Adipocyte (in vitro differentiated cells): Measurements from ENCODE around the gene CD7.
"Not testable (repeated sequence)": the region's sequence is repeated elsewhere in the genome, so short reads cannot be mapped to it uniquely, and the experiment has no call there.

Experiments used
- DNase-seq: peaks from one replicate; pipeline ENCODE4 v3.0.0-alpha.2; 2015; ENCODE audit warnings: low read depth
- H3K27me3 ChIP-seq: replicated peaks from 2 replicates; pipeline ENCODE4 v1.7.0; 2013; ENCODE audit warnings: mild to moderate bottlenecking, low read length, moderate library complexity; ENCODE audit not compliant: control insufficient read depth, insufficient read depth
- H3K36me3 ChIP-seq: 2 replicates; pipeline ENCODE4 v1.7.0; 2013; ENCODE audit warnings: low read length, mild to moderate bottlenecking, moderate library complexity; ENCODE audit not compliant: control insufficient read depth, insufficient read depth, severe bottlenecking
- H3K4me1 ChIP-seq: 2 replicates; pipeline ENCODE4 v1.7.0; 2013; ENCODE audit warnings: mild to moderate bottlenecking, low read length, moderate library complexity; ENCODE audit not compliant: control insufficient read depth, insufficient read depth
- H3K4me3 ChIP-seq: 2 replicates; pipeline ENCODE4 v1.7.0; 2013; ENCODE audit warnings: mild to moderate bottlenecking, low read length, moderate library complexity
- H3K9ac ChIP-seq: 2 replicates; pipeline ENCODE4 v1.7.0; 2013; ENCODE audit warnings: mild to moderate bottlenecking, low read length, moderate library complexity
- H3K9me3 ChIP-seq: 2 replicates; pipeline ENCODE4 v1.7.0; 2013; ENCODE audit warnings: mild to moderate bottlenecking, low read length, moderate library complexity; ENCODE audit not compliant: control insufficient read depth

Gene CD7

GRCh38 chr17:82353484-82353883, 36.1 kb upstream of the CD7 start:
- H3K4me3 ChIP-seq, result no peak overlapping the region
- no peak for DNase-seq
- peaks cover 11% of the 10 kb centered on the region for H3K4me1 ChIP-seq
- no peaks in the 10 kb centered on the region for H3K36me3 ChIP-seq
- H3K9ac ChIP-seq, result no peak overlapping the region
- no peaks in the 10 kb centered on the region for H3K9me3 ChIP-seq
- H3K27me3 ChIP-seq, result peaks cover 29% of the 10 kb centered on the region

GRCh38 chr17:82351713-82352488, 34.5 kb upstream of the CD7 start:
- no peak overlapping the region for H3K4me3 ChIP-seq
- H3K9ac ChIP-seq, result no peak overlapping the region
- H3K4me1 ChIP-seq, result peaks cover 11% of the 10 kb centered on the region
- peaks cover 15% of the 10 kb centered on the region for H3K27me3 ChIP-seq
- no peaks in the 10 kb centered on the region for H3K36me3 ChIP-seq
- H3K9me3 ChIP-seq, result no peaks in the 10 kb centered on the region
- peak; percentile 96 for DNase-seq

- no peak for DNase-seq
- Histone ChIP-seq H3K4me3 (no peak overlapping the region), H3K9ac (no peak overlapping the region), H3K9me3 (no peaks in the 10 kb centered on the region), H3K4me1 (peaks cover 11% of the 10 kb centered on the region), H3K36me3 (no peaks in the 10 kb centered on the region), H3K27me3 (peaks cover 9% of the 10 kb centered on the region)
Observed at GRCh38 chr17:82351254-82351712, 33.9 kb upstream of the CD7 start.

GRCh38 chr17:82350182-82351030, 33.0 kb upstream of the CD7 start:
- no peaks in the 10 kb centered on the region for H3K36me3 ChIP-seq
- H3K9ac ChIP-seq, result no peak overlapping the region
- peaks cover 11% of the 10 kb centered on the region for H3K4me1 ChIP-seq
- no peak for DNase-seq
- H3K9me3 ChIP-seq, result no peaks in the 10 kb centered on the region
- H3K4me3 ChIP-seq, result no peak overlapping the region
- H3K27me3 ChIP-seq, result peaks cover 2% of the 10 kb centered on the region

- DNase-seq, result peak; percentile 75
- no peaks in the 10 kb centered on the region for H3K9me3 ChIP-seq
- H3K27me3 ChIP-seq, result peaks cover 2% of the 10 kb centered on the region
- no peaks in the 10 kb centered on the region for H3K36me3 ChIP-seq
- peak overlapping the region; percentile 29 for H3K9ac ChIP-seq
- peaks cover 11% of the 10 kb centered on the region for H3K4me1 ChIP-seq
- H3K4me3 ChIP-seq, result peak overlapping the region; percentile 39
Observed at GRCh38 chr17:82349287-82349701, 31.9 kb upstream of the CD7 start.

GRCh38 chr17:82348866-82349265, 31.5 kb upstream of the CD7 start:
- peaks cover 2% of the 10 kb centered on the region for H3K27me3 ChIP-seq
- no peaks in the 10 kb centered on the region for H3K36me3 ChIP-seq
- peaks cover 11% of the 10 kb centered on the region for H3K4me1 ChIP-seq
- H3K9ac ChIP-seq, result no peak overlapping the region
- no peaks in the 10 kb centered on the region for H3K9me3 ChIP-seq
- DNase-seq, result no peak
- no peak overlapping the region for H3K4me3 ChIP-seq

GRCh38 chr17:82348434-82348833, 31.0 kb upstream of the CD7 start:
- DNase-seq, result no peak
- Histone ChIP-seq H3K9ac (no peak overlapping the region), H3K4me1 (peaks cover 11% of the 10 kb centered on the region), H3K9me3 (no peaks in the 10 kb centered on the region), H3K36me3 (no peaks in the 10 kb centered on the region), H3K4me3 (no peak overlapping the region), H3K27me3 (peaks cover 2% of the 10 kb centered on the region)

- not testable (repeated sequence) for H3K27me3 ChIP-seq, DNase-seq, H3K9me3 ChIP-seq, H3K4me3 ChIP-seq, H3K9ac ChIP-seq, H3K36me3 ChIP-seq
- H3K4me1 ChIP-seq, result peaks cover 11% of the 10 kb centered on the region
Observed at GRCh38 chr17:82347994-82348393, 30.6 kb upstream of the CD7 start.

GRCh38 chr17:82346342-82347300, 29.2 kb upstream of the CD7 start:
- no peak overlapping the region for H3K4me3 ChIP-seq
- peaks cover 13% of the 10 kb centered on the region for H3K27me3 ChIP-seq
- H3K9ac ChIP-seq, result no peak overlapping the region
- H3K4me1 ChIP-seq, result peaks cover 11% of the 10 kb centered on the region
- peaks cover 7% of the 10 kb centered on the region for H3K9me3 ChIP-seq
- H3K36me3 ChIP-seq, result no peaks in the 10 kb centered on the region
- no peak for DNase-seq

GRCh38 chr17:82345151-82345976, 28.0 kb upstream of the CD7 start:
- peaks cover 11% of the 10 kb centered on the region for H3K4me1 ChIP-seq
- H3K9ac ChIP-seq, result no peak overlapping the region
- H3K4me3 ChIP-seq, result no peak overlapping the region
- no peaks in the 10 kb centered on the region for H3K36me3 ChIP-seq
- peaks cover 10% of the 10 kb centered on the region for H3K27me3 ChIP-seq
- peaks cover 13% of the 10 kb centered on the region for H3K9me3 ChIP-seq
- no peak for DNase-seq
